Osteoblast (primary cell): ENCODE data around the gene RANBP17. TPM values are rescaled to one million over a fixed set of nuclear protein-coding genes. Genes with fewer than 3 reads are reported as not detected.

Source experiments
- DNase-seq: peaks from one replicate; pipeline ENCODE4 v3.0.0; 2011; ENCODE audit warnings: low spot score, mixed read lengths; ENCODE audit not compliant: insufficient read length; ENCODE audit errors: missing footprints
- H2AFZ ChIP-seq: 2 replicates; pipeline ENCODE4 v1.6.0; 2011; ENCODE audit warnings: mild to moderate bottlenecking, low read length
- H3K27ac ChIP-seq: 2 replicates; pipeline ENCODE4 v1.5.1; 2011; ENCODE audit warnings: mild to moderate bottlenecking, low read depth, low read length, moderate library complexity
- H3K27me3 ChIP-seq: 2 replicates; pipeline ENCODE4 v1.6.0; 2012; ENCODE audit warnings: mild to moderate bottlenecking, control low read depth, inconsistent platforms, low read length, moderate library complexity; ENCODE audit not compliant: insufficient read depth
- H3K36me3 ChIP-seq: 2 replicates; pipeline ENCODE4 v1.5.1; 2011; ENCODE audit warnings: mild to moderate bottlenecking, low read length, control low read depth, moderate library complexity; ENCODE audit not compliant: insufficient read depth
- H3K4me1 ChIP-seq: 2 replicates; pipeline ENCODE4 v1.5.1; 2011; ENCODE audit warnings: mild to moderate bottlenecking, low read length, control low read depth, moderate library complexity; ENCODE audit not compliant: insufficient read depth
- H3K4me2 ChIP-seq: 2 replicates; pipeline ENCODE4 v1.6.0; 2011; ENCODE audit warnings: mild to moderate bottlenecking, low read length; ENCODE audit not compliant: insufficient read depth
- H3K4me3 ChIP-seq: fragments of 200-600 bp; sonication (generic); 3 replicates; pipeline ENCODE4 v1.5.1; 2012; ENCODE audit warnings: mild to moderate bottlenecking, low read length, inconsistent platforms; ENCODE audit not compliant: insufficient read depth
- H3K79me2 ChIP-seq: 2 replicates; pipeline ENCODE4 v1.6.0; 2012; ENCODE audit warnings: mild to moderate bottlenecking, low read length, control low read depth, inconsistent platforms; ENCODE audit not compliant: insufficient read depth
- H3K9me3 ChIP-seq: 2 replicates; pipeline ENCODE4 v1.5.1; 2011; ENCODE audit warnings: low read depth, low read length, control low read depth
- H4K20me1 ChIP-seq: 2 replicates; pipeline ENCODE4 v1.6.0; 2012; ENCODE audit warnings: mild to moderate bottlenecking, low read length, control low read depth; ENCODE audit not compliant: insufficient read depth
- total RNA-seq: library from RNA; depleted of rRNA; stranded (reverse); fragments of >200 nt; gene quantifications from 2 replicates; pipeline ENCODE4 v1.2.3, GENCODE V29; 2012
- TF ChIP-seq, protein P1 (sequence below): IDR thresholded peaks from 2 replicates; pipeline ENCODE4 v1.5.1; 2011; ENCODE audit warnings: mild to moderate bottlenecking, low read depth, low read length, moderate library complexity; ENCODE audit errors: extremely low read depth

The RANBP17 gene
- total RNA-seq, 1 donor, result 4.0 TPM

DNA sequence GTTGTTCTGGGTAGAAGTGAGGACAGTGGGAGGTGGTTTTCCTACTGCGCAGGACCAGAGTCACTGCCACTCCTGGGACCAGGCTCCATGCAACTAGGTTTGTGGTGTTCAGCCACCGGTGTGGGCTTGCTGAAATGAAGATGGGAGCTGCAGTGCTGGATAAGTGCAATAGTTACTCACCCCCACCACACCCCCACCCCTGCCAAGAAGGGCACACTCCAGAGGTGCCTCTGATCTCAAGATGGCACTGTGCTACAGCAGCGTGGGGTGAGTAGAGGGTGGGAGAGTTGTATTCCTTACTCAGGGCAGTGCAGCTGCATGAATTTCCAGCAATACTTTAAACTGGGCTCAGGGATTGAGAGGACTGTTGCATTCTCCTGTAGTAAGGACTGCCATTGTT is 259.8 kb downstream of the RANBP17 start:
- Histone ChIP-seq H3K9me3 (no peaks in the 10 kb centered on the region), H3K27me3 (no peaks in the 10 kb centered on the region), H3K79me2 (no peaks in the 10 kb centered on the region), H3K27ac (no peak overlapping the region), H3K4me3 (no peak overlapping the region), H3K36me3 (no peaks in the 10 kb centered on the region), H2AFZ (no peak overlapping the region), H3K4me2 (no peak overlapping the region), H3K4me1 (no peaks in the 10 kb centered on the region), H4K20me1 (no peaks in the 10 kb centered on the region)
- TF ChIP-seq, protein P1, sequence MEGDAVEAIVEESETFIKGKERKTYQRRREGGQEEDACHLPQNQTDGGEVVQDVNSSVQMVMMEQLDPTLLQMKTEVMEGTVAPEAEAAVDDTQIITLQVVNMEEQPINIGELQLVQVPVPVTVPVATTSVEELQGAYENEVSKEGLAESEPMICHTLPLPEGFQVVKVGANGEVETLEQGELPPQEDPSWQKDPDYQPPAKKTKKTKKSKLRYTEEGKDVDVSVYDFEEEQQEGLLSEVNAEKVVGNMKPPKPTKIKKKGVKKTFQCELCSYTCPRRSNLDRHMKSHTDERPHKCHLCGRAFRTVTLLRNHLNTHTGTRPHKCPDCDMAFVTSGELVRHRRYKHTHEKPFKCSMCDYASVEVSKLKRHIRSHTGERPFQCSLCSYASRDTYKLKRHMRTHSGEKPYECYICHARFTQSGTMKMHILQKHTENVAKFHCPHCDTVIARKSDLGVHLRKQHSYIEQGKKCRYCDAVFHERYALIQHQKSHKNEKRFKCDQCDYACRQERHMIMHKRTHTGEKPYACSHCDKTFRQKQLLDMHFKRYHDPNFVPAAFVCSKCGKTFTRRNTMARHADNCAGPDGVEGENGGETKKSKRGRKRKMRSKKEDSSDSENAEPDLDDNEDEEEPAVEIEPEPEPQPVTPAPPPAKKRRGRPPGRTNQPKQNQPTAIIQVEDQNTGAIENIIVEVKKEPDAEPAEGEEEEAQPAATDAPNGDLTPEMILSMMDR, result no peak
- no peak for DNase-seq

DNA sequence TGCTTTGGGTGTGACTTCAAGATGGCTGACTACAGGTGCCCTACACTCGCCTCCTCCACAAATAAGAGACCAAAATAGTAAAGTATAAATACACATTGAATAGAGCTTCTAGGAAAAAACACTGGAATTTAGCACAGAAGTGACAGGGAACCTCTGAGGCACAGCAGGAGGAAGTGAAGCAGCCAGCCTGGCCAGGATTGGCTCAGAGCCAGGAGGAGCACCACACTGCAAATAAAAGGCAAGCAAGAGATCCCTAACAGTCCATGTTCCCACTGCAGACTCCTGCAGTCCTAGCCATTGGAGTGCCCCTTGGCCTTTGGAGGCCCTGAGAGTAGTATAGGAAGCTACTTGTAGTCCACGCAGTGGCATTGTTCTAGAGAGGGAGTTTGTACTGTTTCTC is 260.6 kb downstream of the RANBP17 start:
- TF ChIP-seq, protein P1, result no peak
- no peak for DNase-seq
- no peaks in the 10 kb centered on the region for H3K4me1 ChIP-seq

DNA sequence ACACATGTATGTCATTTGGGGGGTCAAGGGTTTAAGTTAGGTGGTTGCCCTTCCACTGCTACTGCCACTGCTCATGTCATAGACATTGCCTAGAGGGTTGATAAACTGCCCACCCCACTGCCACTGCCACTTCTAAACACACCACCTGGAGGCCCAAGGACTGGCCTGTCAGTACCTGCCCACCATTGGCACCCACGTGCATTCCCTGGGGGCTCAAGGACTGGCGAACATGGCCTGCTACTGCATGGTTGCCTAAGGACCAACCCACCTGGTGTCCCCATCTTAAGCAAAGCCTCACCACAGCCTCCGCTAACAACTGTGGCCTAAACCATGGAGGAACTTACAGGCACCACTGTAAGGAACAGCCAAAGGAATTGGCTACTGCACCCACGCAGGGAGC is 261.6 kb downstream of the RANBP17 start:
- Histone ChIP-seq H3K27ac (no peak overlapping the region), H3K79me2 (no peaks in the 10 kb centered on the region), H3K4me3 (no peak overlapping the region), H4K20me1 (no peaks in the 10 kb centered on the region), H3K27me3 (no peaks in the 10 kb centered on the region), H3K4me1 (no peaks in the 10 kb centered on the region), H3K9me3 (no peaks in the 10 kb centered on the region), H3K4me2 (no peak overlapping the region), H3K36me3 (no peaks in the 10 kb centered on the region), H2AFZ (no peak overlapping the region)
- no peak for DNase-seq
- TF ChIP-seq, protein P1, result no peak

More for the DNA sequence above, 260.6 kb downstream of the RANBP17 start:
- H3K79me2 ChIP-seq, result no peaks in the 10 kb centered on the region
- H3K36me3 ChIP-seq, result no peaks in the 10 kb centered on the region
- no peak overlapping the region for H3K27ac ChIP-seq
- no peak overlapping the region for H3K4me3 ChIP-seq
- no peaks in the 10 kb centered on the region for H3K9me3 ChIP-seq
- H3K4me2 ChIP-seq, result no peak overlapping the region
- no peak overlapping the region for H2AFZ ChIP-seq
- H4K20me1 ChIP-seq, result no peaks in the 10 kb centered on the region
- H3K27me3 ChIP-seq, result no peaks in the 10 kb centered on the region

DNA sequence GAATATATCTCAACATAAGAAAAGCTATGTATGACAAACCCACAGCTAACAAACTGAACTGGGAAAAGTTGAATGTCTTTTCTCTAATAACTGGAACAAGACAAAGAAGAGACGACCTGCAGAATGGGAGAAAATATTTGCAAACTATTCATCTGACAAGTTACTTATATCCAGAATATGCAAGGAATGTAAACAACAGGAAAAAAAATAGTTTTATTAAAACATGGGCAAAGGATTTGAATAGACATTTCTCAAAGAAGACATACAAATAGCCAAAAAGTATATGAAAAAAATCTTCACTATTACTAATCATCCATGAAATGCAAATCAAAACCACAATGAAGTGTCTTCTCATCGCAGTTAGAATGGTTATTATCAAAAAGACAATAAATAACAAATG is 265.5 kb downstream of the RANBP17 start:
- H3K4me3 ChIP-seq, result no peak overlapping the region
- H3K4me2 ChIP-seq, result no peak overlapping the region
- no peak overlapping the region for H2AFZ ChIP-seq
- H3K27ac ChIP-seq, result no peak overlapping the region
- no peaks in the 10 kb centered on the region for H3K9me3 ChIP-seq
- TF ChIP-seq, protein P1, result no peak
- no peaks in the 10 kb centered on the region for H3K4me1 ChIP-seq
- H3K27me3 ChIP-seq, result no peaks in the 10 kb centered on the region
- H3K79me2 ChIP-seq, result no peaks in the 10 kb centered on the region
- H3K36me3 ChIP-seq, result no peaks in the 10 kb centered on the region
- no peak for DNase-seq
- H4K20me1 ChIP-seq, result no peaks in the 10 kb centered on the region
